Measurements from ENCODE around the gene BEX4. TPM values are rescaled to one million over a fixed set of nuclear protein-coding genes. Genes with fewer than 3 reads are reported as not detected.

The BEX4 gene
- total and polyA plus RNA-seq, 2 donors (not counting 3 experiments of a cell fraction or from before 2014, with no cell fraction given) = 17.8 to 30.3 TPM

DNA sequence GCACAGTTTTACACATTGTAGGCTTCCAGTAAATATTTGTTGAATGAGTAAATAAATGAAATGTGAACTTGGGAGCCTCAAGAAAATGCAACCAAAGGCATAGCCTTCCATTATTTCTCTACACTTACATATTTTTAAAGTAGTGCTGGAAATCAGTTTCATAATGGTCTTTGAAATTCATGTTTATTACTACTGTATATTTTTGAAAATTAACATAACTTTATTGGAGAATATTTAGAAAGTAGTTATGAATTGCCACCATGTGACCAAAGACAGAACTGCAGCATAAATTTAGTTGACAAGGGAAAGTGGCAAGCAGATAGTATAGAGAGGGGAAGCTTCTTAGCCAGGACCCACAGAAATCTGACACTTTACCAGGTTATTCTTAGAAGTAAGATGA, 33.6 kb downstream of the BEX4 start:
- H3K4me2 ChIP-seq (ENCODE audit: insufficient read depth, low read length) = no peak overlapping the region
- H3K27me3 ChIP-seq (ENCODE audit: control insufficient read depth in 2 of 2, insufficient read depth in 2 of 2, low read length in 2 of 2) = no peaks in the 10 kb centered on the region
- H3K79me2 ChIP-seq (ENCODE audit: control insufficient read depth, insufficient read depth, low read length) = peaks cover 3% of the 10 kb centered on the region
- H3K9me3 ChIP-seq (replicated peaks; ENCODE audit: control insufficient read depth, insufficient read depth, low read length) = no peaks in the 10 kb centered on the region
- FAIRE-seq (peak; percentile 47), DNase-seq (ENCODE audit: low read depth, low spot score) (peak; percentile 33)
- no peak overlapping the region for H3K27ac ChIP-seq (ENCODE audit: insufficient read depth, low read depth, low read length)
- dilution Hi-C loops (cut with MboI; ENCODE audit: extremely low pct_ligation_motif_present, low sequenced_read_pairs) (no loop called here), intact Hi-C loops (cut with micrococcal nuclease) (loop anchor here (1.0 kb wide), 1 partner anchor 37 kb away; no protein-coding TSS in a partner anchor)
- H4K20me1 ChIP-seq (replicated peaks; ENCODE audit: control insufficient read depth, extremely low read depth, insufficient read depth, low read length) = no peaks in the 10 kb centered on the region
- H3K4me1 ChIP-seq (ENCODE audit: control insufficient read depth, extremely low read depth, insufficient read depth, low read length) = peaks cover 3% of the 10 kb centered on the region
- H2AFZ ChIP-seq (ENCODE audit: low read depth, low read length) = no peak overlapping the region
- no peaks in the 10 kb centered on the region for H3K36me3 ChIP-seq (ENCODE audit: control insufficient read depth in 2 of 2, extremely low read depth in 1 of 2, insufficient read depth in 2 of 2, low read length in 2 of 2)
- ChIA-PET CTCF (interaction anchor here (0.6 to 2.0 kb wide), 11 partner anchors 12 to 297 kb away, joined by 3 to 25 read pairs (median 4); partner anchors contain the start of gene BEX4), POLR2A (no interaction called here)
- no peak for TF ChIP-seq CTCF (IDR thresholded peaks at IDR 0.05; ENCODE audit: extremely low read depth in 1 of 2, insufficient read depth in 1 of 2, low read depth in 1 of 2, low read length in 2 of 2)
- TF ChIP-seq, protein P1, sequence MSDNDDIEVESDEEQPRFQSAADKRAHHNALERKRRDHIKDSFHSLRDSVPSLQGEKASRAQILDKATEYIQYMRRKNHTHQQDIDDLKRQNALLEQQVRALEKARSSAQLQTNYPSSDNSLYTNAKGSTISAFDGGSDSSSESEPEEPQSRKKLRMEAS (IDR thresholded peaks at IDR 0.05; ENCODE audit: insufficient read depth, insufficient read length) = no peak
- no peak for TF ChIP-seq JUN (IDR thresholded peaks at IDR 0.05; ENCODE audit: borderline replicate concordance, insufficient read depth, insufficient read length, low read depth)
- no peak for TF ChIP-seq POLR2A (IDR thresholded peaks at IDR 0.05; ENCODE audit: low read depth, low read length)
- TF ChIP-seq GATA2 (IDR thresholded peaks at IDR 0.05; ENCODE audit: insufficient read depth, insufficient read length, low read depth, low read length) = no peak
- TF ChIP-seq POLR2AphosphoS5 (IDR thresholded peaks at IDR 0.05; ENCODE audit: insufficient read depth, low read depth, low read length) = no peak
- no peak for TF ChIP-seq EZH2 (IDR thresholded peaks at IDR 0.05; ENCODE audit: borderline replicate concordance, low read depth, low read length, severe bottlenecking)
- TF ChIP-seq MYC (IDR thresholded peaks at IDR 0.05; ENCODE audit: low read depth, low read length) = no peak
- no peak for TF ChIP-seq FOS (IDR thresholded peaks at IDR 0.05; ENCODE audit: borderline replicate concordance, insufficient read depth, low read length)
- no peaks in the 10 kb centered on the region for H3K9me1 ChIP-seq (replicated peaks; ENCODE audit: control insufficient read depth, extremely low read depth, insufficient read depth, low read length)
- H3K9ac ChIP-seq (replicated peaks; ENCODE audit: extremely low read depth, insufficient read depth, low read length) = no peak overlapping the region
- no TSS peak for BruUV-seq (replicated peaks)
- no peak overlapping the region for H3K4me3 ChIP-seq (replicated peaks in 1 of 3; ENCODE audit: insufficient read depth in 1 of 3, low read depth in 1 of 3, low read length in 3 of 3)

Data from endothelial cell of umbilical vein (primary cell).